Sigmoid colon (tissue), 4 donors: ENCODE data around the gene ASTN1.

Source experiments
- CTCF ChIP-seq, 4 experiments: fragments of 450-650 bp in 3 of 4; fragments of 200-600 bp in 1 of 4; IDR thresholded peaks; one replicate each; pipeline ENCODE4 v1.5.1; 2016 to 2019; ENCODE audit warnings: antibody characterized with exemption in 4 of 4, mild to moderate bottlenecking in 3 of 4, moderate library complexity in 2 of 4
- EP300 ChIP-seq, 4 donors: sonication (generic); formaldehyde crosslinking; IDR thresholded peaks; one replicate each; pipeline ENCODE4 v1.6.1; 2017; ENCODE audit warnings: antibody characterized with exemption in 4 of 4
- POLR2A ChIP-seq, 2 donors: fragments of 450-650 bp; IDR thresholded peaks; one replicate each; pipeline ENCODE4 v1.6.1; 2016; ENCODE audit warnings: antibody characterized with exemption in 2 of 2, mild to moderate bottlenecking in 2 of 2, moderate library complexity in 2 of 2
- POLR2AphosphoS5 ChIP-seq, 4 donors: sonication (generic); formaldehyde crosslinking; IDR thresholded peaks; one replicate each; pipeline ENCODE4 v1.6.1; 2017; ENCODE audit warnings: antibody characterized with exemption in 4 of 4

DNA sequence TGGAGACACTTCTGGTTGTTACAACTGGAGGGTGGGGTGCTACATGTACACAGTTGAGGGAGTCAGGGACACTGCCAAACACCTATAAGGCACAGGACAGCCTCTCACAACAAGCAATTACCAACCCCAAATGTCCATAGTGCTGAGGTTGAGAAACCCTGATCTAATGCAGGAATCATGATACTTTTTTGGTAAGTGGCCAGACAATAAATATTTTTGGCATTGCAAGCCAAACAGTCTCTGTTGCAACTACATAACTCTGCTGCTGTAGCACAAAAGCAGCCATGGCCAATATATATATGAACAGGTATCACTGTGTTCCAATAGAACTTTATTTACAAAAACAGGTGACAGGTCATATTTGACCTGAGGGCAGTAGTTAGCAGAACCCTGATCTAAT, 177.5 kb downstream of the ASTN1 start:
- TF ChIP-seq CTCF (IDR thresholded peaks at IDR 0.05): no peak
- no peak for TF ChIP-seq POLR2AphosphoS5 (IDR thresholded peaks at IDR 0.05)
- no peak for TF ChIP-seq POLR2A (IDR thresholded peaks at IDR 0.05)
- TF ChIP-seq EP300 (IDR thresholded peaks at IDR 0.05): no peak
